GM12891 (cell line): ENCODE results near the gene UFSP1.

ENCODE experiments used
- DNase-seq: peaks from one replicate; pipeline ENCODE4 v3.0.0; 2011; ENCODE audit warnings: low spot score; ENCODE audit not compliant: insufficient read length
- FAIRE-seq: peaks from 2 replicates; lab custom pipeline; 2011; peaks lifted over from hg19 to GRCh38; lab: Jason Lieb, UNC
- PAX5 ChIP-seq: IDR thresholded peaks from 2 replicates; pipeline ENCODE4 v1.6.1; 2011; ENCODE audit warnings: low read length, moderate library complexity, mild to moderate bottlenecking; ENCODE audit not compliant: insufficient read depth, severe bottlenecking
- POLR2A ChIP-seq: IDR thresholded peaks from 2 replicates; pipeline ENCODE4 v1.6.1; 2011; ENCODE audit warnings: low read depth, low read length, control low read depth
- POLR2AphosphoS5 ChIP-seq: IDR thresholded peaks from 2 replicates; pipeline ENCODE4 v1.6.1; 2011; ENCODE audit warnings: low read depth, low read length, control low read depth
- POU2F2 ChIP-seq: IDR thresholded peaks from 2 replicates; pipeline ENCODE4 v1.6.1; 2011; ENCODE audit warnings: low read depth, mild to moderate bottlenecking, control low read depth, low read length, moderate library complexity
- SPI1 ChIP-seq: IDR thresholded peaks from 2 replicates; pipeline ENCODE4 v1.6.1; 2011; ENCODE audit warnings: low read depth, low read length, control low read depth
- TAF1 ChIP-seq: IDR thresholded peaks from 2 replicates; pipeline ENCODE4 v1.6.1; 2011; ENCODE audit warnings: low read depth, low read length, control low read depth

UFSP1 gene

DNA sequence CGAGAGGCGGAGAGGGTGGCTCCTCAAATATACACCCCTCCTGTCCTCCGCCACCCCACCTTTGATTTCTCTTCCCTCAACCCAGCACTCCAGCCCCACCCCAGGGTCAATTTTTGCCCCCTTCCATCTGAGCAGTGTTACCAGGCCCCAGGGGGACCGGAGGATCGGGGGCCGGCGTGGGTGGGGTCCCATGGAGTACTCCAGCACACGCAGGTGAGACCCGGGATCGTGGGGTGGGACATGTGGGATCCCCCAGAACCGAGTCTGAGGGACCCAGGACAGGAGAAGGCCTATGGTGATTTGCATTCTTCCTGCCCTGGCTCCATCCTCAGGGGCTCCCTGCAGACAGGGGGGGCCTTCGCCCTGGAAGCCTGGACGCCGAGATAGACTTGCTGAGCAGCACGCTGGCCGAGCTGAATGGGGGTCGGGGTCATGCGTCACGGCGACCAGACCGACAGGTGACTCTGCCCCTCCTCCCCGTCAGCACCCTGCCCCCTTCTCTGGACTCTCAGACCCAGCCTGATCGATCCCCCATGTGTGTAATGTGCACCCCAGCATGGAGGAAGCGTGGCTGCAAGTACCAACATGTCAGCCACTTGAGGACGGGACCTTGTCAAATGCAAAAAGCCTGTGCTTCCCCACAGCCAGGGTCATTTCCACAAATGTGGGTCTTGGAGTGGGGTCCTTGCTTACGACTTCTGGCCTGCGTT, 21.6 kb downstream of the UFSP1 start:
- peak; percentile 72 for FAIRE-seq
- TF ChIP-seq POLR2A (peak; percentile 35; the same call in 1 of the 2 replicates), POLR2AphosphoS5 (no peak)
- no peak for DNase-seq

DNA sequence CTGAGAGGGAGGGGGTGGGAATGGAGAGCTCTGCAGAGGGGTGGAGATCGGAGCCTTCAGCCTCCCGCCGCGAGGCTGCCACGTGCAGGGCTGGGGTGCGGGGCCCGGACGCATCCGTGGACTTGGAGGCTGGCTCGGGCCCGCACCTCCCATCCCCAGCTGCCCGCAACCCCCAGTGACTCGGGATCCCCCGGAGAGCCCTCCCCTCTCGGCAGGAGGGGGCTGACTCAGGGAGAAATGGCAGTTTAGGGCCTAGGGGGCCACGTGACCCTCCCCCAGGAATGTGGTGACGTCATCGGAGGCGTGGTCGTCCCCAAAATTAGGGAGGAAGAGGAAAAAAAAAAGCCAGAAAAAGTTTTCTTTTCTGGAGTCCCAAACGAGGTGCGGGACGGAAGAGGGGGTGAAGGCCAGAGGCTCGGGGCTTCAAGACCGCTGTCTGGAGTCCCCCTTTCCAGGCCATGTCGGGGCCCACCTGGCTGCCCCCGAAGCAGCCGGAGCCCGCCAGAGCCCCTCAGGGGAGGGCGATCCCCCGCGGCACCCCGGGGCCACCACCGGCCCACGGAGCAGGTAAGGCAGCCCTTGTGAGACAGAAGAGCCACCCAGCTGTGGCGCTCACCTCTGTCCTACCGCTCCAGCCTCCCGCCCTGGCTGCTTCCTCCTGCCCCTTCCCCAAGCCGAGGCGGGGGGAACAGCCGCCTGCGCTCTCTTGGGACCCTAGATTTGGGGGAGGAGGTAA, 22.3 kb downstream of the UFSP1 start, which contains the start of gene TRIP6:
TRIP6 (plus strand) TSS at position 348 of the 736 bp plus-strand sequence; CDS start at position 459, 111 bp downstream.
- FAIRE-seq: peak; percentile 87
- peak; percentile 82 for DNase-seq
- TF ChIP-seq PAX5: no peak
- no peak for TF ChIP-seq TAF1
- TF ChIP-seq POU2F2: 0 out of 2 replicates have a peak, but pooled peaks have one; percentile 23

DNA sequence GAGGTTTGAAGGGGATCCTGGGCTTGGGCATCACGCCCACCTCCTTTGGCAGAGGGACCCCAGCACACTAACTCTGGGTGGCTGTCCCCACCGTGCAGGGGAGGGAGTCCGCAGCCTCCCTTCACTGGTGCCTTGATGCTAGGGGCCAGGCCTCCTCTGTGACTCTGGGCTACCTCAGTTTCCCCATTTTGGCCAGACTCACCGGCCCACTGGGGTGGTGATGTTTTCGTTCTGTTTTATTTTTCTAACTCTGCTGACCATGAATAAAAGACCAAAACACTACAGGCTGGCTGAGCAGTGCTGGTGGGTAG, 22.8 kb downstream of the UFSP1 start:
- DNase-seq (no peak), FAIRE-seq (no peak)
- TF ChIP-seq TAF1: no peak
- no peak for TF ChIP-seq POU2F2
- TF ChIP-seq POLR2AphosphoS5: no peak
- TF ChIP-seq POLR2A: no peak
- TF ChIP-seq PAX5: no peak
- no peak for TF ChIP-seq SPI1

DNA sequence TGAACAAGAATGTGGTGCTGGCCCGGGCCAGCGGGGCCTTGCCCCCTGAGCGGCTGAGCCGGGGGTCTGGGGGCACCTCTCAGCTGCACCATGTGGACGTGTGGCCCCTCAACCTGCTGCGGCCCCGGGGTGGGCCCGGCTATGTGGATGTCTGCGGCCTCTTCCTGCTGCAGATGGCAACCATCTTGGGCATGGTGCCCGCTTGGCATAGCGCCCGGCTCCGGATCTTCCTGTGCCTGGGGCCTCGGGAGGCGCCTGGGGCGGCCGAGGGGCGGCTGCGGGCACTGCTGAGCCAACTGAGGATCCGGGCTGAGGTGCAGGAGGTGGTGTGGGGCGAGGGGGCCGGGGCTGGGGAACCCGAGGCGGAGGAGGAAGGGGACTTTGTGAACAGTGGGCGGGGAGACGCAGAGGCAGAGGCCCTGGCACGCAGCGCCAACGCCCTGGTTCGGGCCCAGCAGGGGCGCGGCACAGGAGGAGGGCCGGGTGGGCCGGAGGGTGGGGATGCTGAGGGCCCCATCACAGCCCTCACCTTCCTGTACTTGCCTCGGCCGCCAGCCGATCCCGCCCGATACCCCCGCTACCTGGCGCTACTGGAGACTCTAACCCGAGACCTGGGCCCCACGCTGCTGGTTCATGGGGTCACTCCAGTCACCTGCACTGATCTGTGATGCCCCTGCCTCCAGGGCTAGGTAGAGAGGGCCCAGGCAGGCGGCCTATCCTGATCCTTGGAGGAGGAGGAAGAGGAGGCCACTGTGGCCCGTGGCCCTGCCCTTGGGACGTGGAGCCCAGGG, 23.4 kb downstream of the UFSP1 start:
- FAIRE-seq: no peak
- TF ChIP-seq POU2F2 (no peak), POLR2A (no peak), SPI1 (no peak), TAF1 (no peak), PAX5 (no peak), POLR2AphosphoS5 (no peak)
- DNase-seq: no peak

DNA sequence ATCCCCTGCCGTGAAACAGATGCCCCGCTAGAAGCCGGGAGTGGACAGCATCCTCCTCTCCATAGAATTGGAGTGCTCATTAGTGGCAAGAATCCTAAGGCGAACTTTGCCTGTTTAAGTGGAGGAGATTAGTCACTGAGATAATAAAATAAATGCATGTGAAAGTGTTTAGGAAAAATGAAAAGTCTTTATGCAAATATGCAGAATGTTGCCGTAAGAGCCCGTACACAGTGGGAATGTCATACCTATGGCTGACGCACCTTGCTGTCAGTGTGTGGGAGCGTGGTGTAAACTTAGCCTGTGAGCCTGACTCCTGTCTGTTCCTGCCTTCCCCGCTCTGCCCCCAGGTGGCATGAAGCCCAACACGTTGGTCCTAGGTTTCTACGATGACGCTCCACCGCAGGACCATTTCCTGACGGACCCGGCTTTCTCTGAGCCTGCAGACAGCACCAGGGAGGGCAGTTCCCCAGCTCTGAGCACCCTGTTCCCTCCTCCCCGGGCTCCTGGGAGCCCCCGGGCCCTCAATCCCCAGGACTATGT, 24.1 kb downstream of the UFSP1 start:
- no peak for DNase-seq
- TF ChIP-seq POU2F2: no peak
- TF ChIP-seq PAX5: no peak
- peak; percentile 58 for FAIRE-seq

DNA sequence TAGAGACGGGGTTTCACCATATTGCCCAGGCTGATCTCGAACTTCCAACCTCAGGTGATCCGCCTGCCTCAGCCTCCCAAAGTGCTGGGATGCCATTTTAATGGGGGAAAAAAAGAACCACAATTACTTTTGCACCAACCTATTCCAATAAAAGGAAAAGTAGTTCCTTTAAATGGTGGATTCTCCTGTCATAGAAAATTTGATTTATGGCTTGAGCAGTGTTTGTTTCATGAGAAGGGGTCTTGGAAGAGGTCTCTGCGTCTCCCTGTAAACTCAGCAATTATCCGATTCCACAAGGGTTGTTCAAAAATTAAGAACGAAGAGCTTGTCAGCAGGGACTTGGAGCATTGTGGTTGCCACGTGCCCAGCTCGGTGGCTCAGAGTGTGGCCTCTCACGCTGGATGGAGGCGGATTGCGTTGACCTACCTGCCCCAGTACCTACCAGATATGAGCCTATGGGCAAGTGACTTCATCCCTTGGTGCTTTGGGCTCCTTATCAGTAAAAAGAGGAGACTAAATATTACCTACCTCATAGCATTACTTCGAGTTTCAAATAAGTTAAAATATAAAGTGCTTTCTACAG, 25.2 kb downstream of the UFSP1 start:
- no peak for FAIRE-seq
- DNase-seq: no peak
- no peak for TF ChIP-seq SPI1
- no peak for TF ChIP-seq TAF1

DNA sequence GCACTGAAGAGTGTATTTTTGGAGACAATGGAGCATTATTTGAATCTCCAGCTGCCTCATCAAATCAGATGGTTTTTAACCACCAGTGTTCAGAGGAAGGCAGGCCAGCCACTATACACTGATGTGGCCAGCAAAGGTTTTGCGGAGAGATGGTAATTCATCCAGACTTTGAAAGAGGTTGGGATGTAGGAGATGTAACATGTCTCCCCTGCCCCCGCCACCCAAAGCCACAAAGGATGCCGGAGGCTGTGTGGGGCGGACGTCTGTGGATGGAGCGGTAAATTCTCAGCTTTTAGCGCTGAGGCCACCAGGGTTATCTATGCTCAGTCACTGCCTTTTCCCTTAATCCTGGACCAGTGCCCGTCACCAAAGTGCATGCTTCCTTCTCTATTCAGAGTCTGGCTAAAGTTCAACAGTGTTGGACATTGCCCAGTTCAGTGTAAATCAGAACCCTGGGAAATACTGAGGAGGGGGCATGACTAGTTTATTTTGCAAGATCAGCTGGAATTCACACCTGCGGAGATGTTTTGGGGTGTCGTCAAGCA, 26.0 kb downstream of the UFSP1 start:
- FAIRE-seq (no peak), DNase-seq (no peak)
- TF ChIP-seq POLR2A: no peak
- TF ChIP-seq PAX5: no peak
- no peak for TF ChIP-seq POLR2AphosphoS5
- TF ChIP-seq TAF1: no peak
- no peak for TF ChIP-seq POU2F2
- TF ChIP-seq SPI1: no peak

DNA sequence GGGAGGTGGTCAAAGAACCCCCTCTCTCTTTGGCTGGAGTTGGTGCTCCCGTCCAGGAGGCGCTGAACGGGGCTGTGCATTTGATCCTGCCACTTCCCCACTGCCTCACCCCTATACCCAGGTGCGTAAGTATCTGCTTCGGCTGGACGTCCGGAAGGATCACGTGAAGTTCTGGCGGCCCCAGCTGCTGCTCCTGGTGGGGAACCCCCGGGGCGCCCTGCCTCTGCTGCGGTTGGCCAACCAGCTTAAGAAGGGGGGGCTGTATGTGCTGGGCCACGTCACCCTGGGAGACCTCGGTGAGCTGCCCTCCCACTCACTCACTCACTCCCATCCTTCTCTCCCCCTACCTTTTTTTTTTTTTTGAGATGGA, 27.9 kb downstream of the UFSP1 start:
- DNase-seq: no peak
- TF ChIP-seq POU2F2: no peak
- TF ChIP-seq SPI1: no peak
- no peak for TF ChIP-seq PAX5
- TF ChIP-seq TAF1: no peak
- TF ChIP-seq POLR2AphosphoS5: no peak
- no peak for TF ChIP-seq POLR2A
- no peak for FAIRE-seq

DNA sequence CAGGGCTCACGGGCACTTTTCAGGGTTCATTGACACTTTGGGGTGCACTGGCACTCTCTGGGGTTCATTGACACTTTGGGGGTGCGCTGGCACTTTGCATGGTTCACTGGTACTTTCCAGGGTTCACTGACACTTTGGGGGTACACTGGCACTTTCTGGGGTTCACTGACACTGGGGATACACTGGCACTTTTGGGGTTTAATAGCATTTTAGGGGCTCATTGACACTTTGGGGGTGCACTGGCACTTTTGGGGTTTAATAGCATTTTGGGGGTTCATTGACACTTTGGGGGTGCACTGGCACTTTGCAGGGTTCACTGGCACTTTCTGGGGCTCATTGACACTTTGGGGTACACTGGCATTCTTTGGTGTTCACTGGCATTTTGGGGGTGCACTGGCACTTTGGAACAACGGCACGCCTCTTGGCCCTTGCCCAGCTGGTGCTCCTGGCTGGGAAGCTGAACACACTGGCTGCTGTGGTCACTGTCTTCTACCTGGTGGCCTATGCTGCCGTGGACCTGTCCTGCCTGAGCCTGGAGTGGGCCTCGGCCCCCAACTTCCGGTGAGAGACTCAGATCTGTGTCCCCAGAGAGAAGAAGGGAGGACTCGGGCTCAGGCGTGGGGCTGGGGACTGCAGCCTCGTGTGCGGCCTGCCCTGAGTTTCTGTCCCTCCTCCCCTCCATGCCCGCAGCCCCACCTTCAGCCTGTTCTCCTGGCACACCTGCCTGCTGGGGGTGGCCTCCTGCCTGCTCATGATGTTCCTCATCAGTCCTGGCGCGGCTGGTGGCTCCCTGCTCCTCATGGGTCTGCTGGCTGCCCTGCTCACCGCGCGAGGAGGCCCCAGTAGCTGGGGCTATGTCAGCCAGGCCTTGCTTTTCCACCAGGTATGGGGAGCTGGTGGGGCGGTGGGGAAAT, 28.6 kb downstream of the UFSP1 start:
- FAIRE-seq: no peak
- DNase-seq: no peak
- no peak for TF ChIP-seq PAX5
- TF ChIP-seq SPI1: no peak
- TF ChIP-seq TAF1: no peak
- no peak for TF ChIP-seq POU2F2
- no peak for TF ChIP-seq POLR2AphosphoS5
- no peak for TF ChIP-seq POLR2A
